HepG2 (cell line): ENCODE measurements around the gene C2orf74. TPM values are rescaled to one million over a fixed set of nuclear protein-coding genes. Genes with fewer than 3 reads are reported as not detected.

ENCODE experiments used
- ATAC-seq: fragments of 200-7000 bp; cut with Tn5 transposase; 3 replicates; pipeline ENCODE4 v1.9.1; 2020; ENCODE audit warnings: mild to moderate bottlenecking, moderate library complexity
- BruUV-seq: library from RNA; stranded (reverse); fragments of 400-500 nt; replicated peaks from 2 replicates; lab custom pipeline; 2021; lab: Mats Ljungman, UMichigan
- CTCF ChIA-PET: fragments of 300-600 bp; formaldehyde crosslinking; extraction: SDS; loops from one replicate; lab custom pipeline; 2021; ENCODE audit warnings: low total read pairs, inconsistent platforms, low intra/inter-chr PET ratio; lab: Yijun Ruan, JAX
- POLR2A ChIA-PET: fragments of 350-600 bp; sonication (Branson Sonifier 250); formaldehyde crosslinking; loops from one replicate; lab custom pipeline; 2020; ENCODE audit warnings: antibody characterized with exemption, inconsistent platforms; lab: Yijun Ruan, JAX
- DNase-seq: peaks from one replicate; pipeline ENCODE4 v3.0.0-alpha.2; 2015; ENCODE audit warnings: low spot score
- FAIRE-seq: peaks from 3 replicates; lab custom pipeline; 2011; peaks lifted over from hg19 to GRCh38; lab: Jason Lieb, UNC
- H2AFZ ChIP-seq: one replicate; pipeline ENCODE4 v1.6.1; 2011; ENCODE audit warnings: low read length, inconsistent platforms
- H3K27ac ChIP-seq: fragments of 300-600 bp; 3 replicates; pipeline ENCODE4 v1.8.0; 2011; ENCODE audit warnings: mixed run types, mild to moderate bottlenecking, mixed read lengths, low read length, inconsistent platforms; ENCODE audit not compliant: insufficient read depth; ENCODE audit errors: extremely low read length
- H3K27me3 ChIP-seq, 2 experiments: fragments of 200-600 bp in 1 of 2; 2 replicates in 1 of 2; 3 replicates in 1 of 2; pipeline versions ENCODE4 v1.6.0 to v1.8.0; 2011; ENCODE audit warnings: low read length in 2 of 2, mild to moderate bottlenecking in 2 of 2, moderate library complexity in 2 of 2, inconsistent platforms in 1 of 2; ENCODE audit not compliant: insufficient read depth in 2 of 2, control insufficient read depth in 1 of 2
- H3K36me3 ChIP-seq, 2 experiments: fragments of 200-600 bp in 1 of 2; replicated peaks in 1 of 2; 2 replicates in 1 of 2; 3 replicates in 1 of 2; pipeline versions ENCODE4 v1.5.1 to v1.8.0; 2011; ENCODE audit warnings: low read length in 2 of 2, inconsistent platforms in 1 of 2; ENCODE audit not compliant: insufficient read depth in 2 of 2, control insufficient read depth in 1 of 2
- H3K4me1 ChIP-seq: 2 replicates; pipeline ENCODE4 v1.5.1; 2012; ENCODE audit warnings: low read length, inconsistent platforms; ENCODE audit not compliant: insufficient read depth
- H3K4me2 ChIP-seq: 2 replicates; pipeline ENCODE4 v1.6.0; 2011; ENCODE audit warnings: low read depth, low read length, inconsistent platforms
- H3K4me3 ChIP-seq, 3 experiments: fragments of 200-600 bp in 1 of 3; sonication (generic), shearing (Covaris generic) in 1 of 3; replicated peaks in 1 of 3; 2 replicates each; pipeline ENCODE4 v1.5.1; 2011 to 2016; ENCODE audit warnings: low read length in 3 of 3, inconsistent platforms in 2 of 3, low read depth in 2 of 3, mild to moderate bottlenecking in 2 of 3, control low read depth in 1 of 3, mixed read lengths in 1 of 3; ENCODE audit not compliant: insufficient read depth in 1 of 3
- H3K79me2 ChIP-seq: one replicate; pipeline ENCODE4 v1.6.1; 2011; ENCODE audit warnings: low read length, inconsistent platforms; ENCODE audit not compliant: insufficient read depth
- H3K9ac ChIP-seq: 2 replicates; pipeline ENCODE4 v1.6.0; 2011; ENCODE audit warnings: mild to moderate bottlenecking, low read depth, low read length, inconsistent platforms; ENCODE audit not compliant: insufficient read depth
- H3K9me3 ChIP-seq: 2 replicates; pipeline ENCODE4 v1.5.1; 2012; ENCODE audit warnings: mild to moderate bottlenecking, low read length
- H4K20me1 ChIP-seq: 2 replicates; pipeline ENCODE4 v1.6.0; 2011; ENCODE audit warnings: inconsistent platforms, mild to moderate bottlenecking, low read length, moderate library complexity; ENCODE audit not compliant: insufficient read depth
- GATAD1 ChIP-seq: IDR thresholded peaks from 2 replicates; pipeline ENCODE4 v1.6.1; 2016; ENCODE audit warnings: missing genetic modification reagents, missing compliant biosample characterization
- HNRNPUL1 ChIP-seq: fragments of 200-400 bp; formaldehyde crosslinking; IDR thresholded peaks from 2 replicates; pipeline ENCODE4 v1.6.1; 2017; ENCODE audit warnings: low read depth, mild to moderate bottlenecking, low read length, moderate library complexity
- NR2F6 ChIP-seq, 2 experiments: IDR thresholded peaks; 2 replicates each; pipeline ENCODE4 v1.6.1; 2016; ENCODE audit warnings: antibody characterized with exemption in 1 of 2, mild to moderate bottlenecking in 1 of 2
- POLR2G ChIP-seq: fragments of 200-400 bp; formaldehyde crosslinking; IDR thresholded peaks from 2 replicates; pipeline ENCODE4 v1.6.1; 2018; ENCODE audit warnings: mild to moderate bottlenecking, low read depth, low read length, moderate library complexity
- RCOR2 ChIP-seq: IDR thresholded peaks from 2 replicates; pipeline ENCODE4 v1.6.1; 2016; ENCODE audit warnings: missing biosample characterization, missing genetic modification reagents
- SMAD9 ChIP-seq: sonication (generic); formaldehyde crosslinking; IDR thresholded peaks from 2 replicates; pipeline ENCODE4 v1.5.1; 2020; ENCODE audit warnings: mild to moderate bottlenecking, missing genetic modification reagents
- SRSF1 ChIP-seq: fragments of 200-400 bp; formaldehyde crosslinking; optimal IDR thresholded peaks from 2 replicates; pipeline ENCODE3; 2017; ENCODE audit warnings: mild to moderate bottlenecking, low read depth, low read length, moderate library complexity
- STAT5B ChIP-seq: sonication (generic); formaldehyde crosslinking; IDR thresholded peaks from 2 replicates; pipeline ENCODE4 v1.4.0; 2020; ENCODE audit warnings: missing genetic modification reagents
- TCF7 ChIP-seq: sonication (generic); IDR thresholded peaks from 2 replicates; pipeline ENCODE4 v1.6.1; 2016; ENCODE audit warnings: antibody characterized with exemption, low read depth
- THYN1 ChIP-seq: sonication (generic); formaldehyde crosslinking; IDR thresholded peaks from 2 replicates; pipeline ENCODE4 v1.8.1; 2023; ENCODE audit warnings: low read depth, mild to moderate bottlenecking, moderate library complexity, missing genetic modification reagents, borderline replicate concordance
- TRIM24 ChIP-seq: sonication (generic); formaldehyde crosslinking; IDR thresholded peaks from 2 replicates; pipeline ENCODE4 v1.8.0; 2022; ENCODE audit warnings: mild to moderate bottlenecking, missing genetic modification reagents
- ZBTB1 ChIP-seq: sonication (generic); formaldehyde crosslinking; IDR thresholded peaks from 2 replicates; pipeline ENCODE4 v1.4.0; 2020; ENCODE audit warnings: missing genetic modification reagents, borderline replicate concordance
- ZBTB7A ChIP-seq: sonication (generic); formaldehyde crosslinking; IDR thresholded peaks from 2 replicates; pipeline ENCODE4 v1.8.0; 2022; ENCODE audit warnings: mild to moderate bottlenecking, missing genetic modification reagents
- ZC3H13 ChIP-seq: sonication (generic); formaldehyde crosslinking; IDR thresholded peaks from 2 replicates; pipeline ENCODE4 v1.8.1; 2023; ENCODE audit warnings: mild to moderate bottlenecking, missing genetic modification reagents, moderate library complexity
- ZFP37 ChIP-seq: sonication (generic); formaldehyde crosslinking; IDR thresholded peaks from 2 replicates; pipeline ENCODE4 v1.4.0; 2020; ENCODE audit warnings: missing genetic modification reagents, borderline replicate concordance
- ZNF253 ChIP-seq: sonication (generic); formaldehyde crosslinking; IDR thresholded peaks from 2 replicates; pipeline ENCODE4 v1.8.0; 2022; ENCODE audit warnings: mild to moderate bottlenecking, missing genetic modification reagents, borderline replicate concordance
- ZNF678 ChIP-seq: sonication (generic); formaldehyde crosslinking; IDR thresholded peaks from 2 replicates; pipeline ENCODE4 v1.4.0; 2020; ENCODE audit warnings: mild to moderate bottlenecking, missing genetic modification reagents
- ZSCAN20 ChIP-seq: sonication (generic); formaldehyde crosslinking; IDR thresholded peaks from 2 replicates; pipeline ENCODE4 v1.4.0; 2020; ENCODE audit warnings: missing genetic modification reagents, mild to moderate bottlenecking, borderline replicate concordance
- ZSCAN25 ChIP-seq: sonication (generic); formaldehyde crosslinking; IDR thresholded peaks from 2 replicates; pipeline ENCODE4 v1.8.0; 2022; ENCODE audit warnings: mild to moderate bottlenecking, missing genetic modification reagents
- WGBS: methylation state at CpG from one replicate; pipeline ENCODE4 v1.1.6; 2017; ENCODE audit warnings: low lambda C conversion rate; 5-methylcytosine and 5-hydroxymethylcytosine counted together
- in situ Hi-C: cut with HindIII; loops from 2 replicates; pipeline ENCODE4 v1.10.0; 2017; ENCODE audit warnings: low pct_unique_long_range_greater_than_20kb; ENCODE audit not compliant: extremely low pct_ligation_motif_present
- intact Hi-C: fragments of 100-400 bp; cut with micrococcal nuclease; formaldehyde crosslinking; loops from one replicate; pipeline ENCODE4 v1.10.0; 2022; ENCODE audit not compliant: unreplicated experiment
- polyA plus RNA-seq, 8 experiments: library from polyadenylated mRNA; depleted of rRNA in 3 of 8; stranded (reverse) in 7 of 8; unstranded in 1 of 8; fragments of >200 nt; fragmentation: Illumina TruSeq in 4 of 8; extraction: Trizol in 4 of 8; gene quantifications; 2 replicates each; pipeline versions ENCODE4 v1.2.1 to v1.2.3, GENCODE V29; 2011 to 2016; ENCODE audit warnings: low read depth in 4 of 8, missing spikeins in 1 of 8, mixed read lengths in 1 of 8; ENCODE audit not compliant: insufficient read depth in 1 of 8
- total RNA-seq, 5 experiments: library from RNA; depleted of rRNA; stranded (reverse); fragments of >200 nt; fragmentation: Illumina TruSeq; extraction: Trizol; gene quantifications; 2 replicates each; pipeline ENCODE4 v1.2.3, GENCODE V29; 2016; ENCODE audit warnings: low read depth in 1 of 5
- TF ChIP-seq, protein P1 (sequence below): sonication (generic); formaldehyde crosslinking; conservative IDR thresholded peaks from 2 replicates; pipeline ENCODE4 v1.4.0; 2020; ENCODE audit warnings: missing genetic modification reagents

The C2orf74 gene
- total and polyA plus RNA-seq, 2 of the 13 experiments (the other 11 are each of a cell fraction or from before 2014, with no cell fraction given): 10.6 to 13.8 TPM

DNA sequence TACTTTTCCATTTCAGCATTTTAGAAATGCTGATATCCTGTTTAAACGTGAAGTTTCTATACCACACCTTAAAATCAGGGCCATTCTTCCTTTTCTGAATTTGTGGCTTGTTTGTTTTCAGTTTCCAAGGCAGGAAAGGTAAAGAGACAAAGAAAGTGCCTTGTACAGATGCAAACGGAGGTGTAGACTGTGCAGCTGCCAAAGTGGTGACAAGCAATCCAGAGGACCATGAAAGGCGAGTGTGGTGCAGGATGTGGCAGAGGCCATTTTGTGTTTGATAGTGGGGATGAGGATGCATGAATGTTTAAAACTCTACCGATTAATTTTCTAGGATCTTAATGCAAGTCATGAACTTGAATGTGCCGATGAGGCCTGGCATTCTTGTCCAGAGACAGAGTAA, 733 bp downstream of the C2orf74 start:
- CTCF ChIA-PET: no interaction called here
- no peak overlapping the region for H2AFZ ChIP-seq
- POLR2A ChIA-PET: interaction anchor here (1.6 kb wide), 2 partner anchors 15 to 18 kb away, joined by 5 to 6 read pairs; no protein-coding TSS in a partner anchor
- TF ChIP-seq ZBTB7A (CRISPR knock-in tag): no peak
- no peak for TF ChIP-seq NR2F6 (IDR thresholded peaks at IDR 0.05)
- no peak for TF ChIP-seq NR2F6 (CRISPR knock-in tag; IDR thresholded peaks at IDR 0.05)
- TF ChIP-seq ZBTB1: no peak
- no peak for TF ChIP-seq SRSF1
- TF ChIP-seq ZNF253: no peak
- TF ChIP-seq TCF7: no peak
- TF ChIP-seq ZC3H13 (CRISPR knock-in tag): no peak
- no peak for TF ChIP-seq ZSCAN20
- TF ChIP-seq, protein P1, sequence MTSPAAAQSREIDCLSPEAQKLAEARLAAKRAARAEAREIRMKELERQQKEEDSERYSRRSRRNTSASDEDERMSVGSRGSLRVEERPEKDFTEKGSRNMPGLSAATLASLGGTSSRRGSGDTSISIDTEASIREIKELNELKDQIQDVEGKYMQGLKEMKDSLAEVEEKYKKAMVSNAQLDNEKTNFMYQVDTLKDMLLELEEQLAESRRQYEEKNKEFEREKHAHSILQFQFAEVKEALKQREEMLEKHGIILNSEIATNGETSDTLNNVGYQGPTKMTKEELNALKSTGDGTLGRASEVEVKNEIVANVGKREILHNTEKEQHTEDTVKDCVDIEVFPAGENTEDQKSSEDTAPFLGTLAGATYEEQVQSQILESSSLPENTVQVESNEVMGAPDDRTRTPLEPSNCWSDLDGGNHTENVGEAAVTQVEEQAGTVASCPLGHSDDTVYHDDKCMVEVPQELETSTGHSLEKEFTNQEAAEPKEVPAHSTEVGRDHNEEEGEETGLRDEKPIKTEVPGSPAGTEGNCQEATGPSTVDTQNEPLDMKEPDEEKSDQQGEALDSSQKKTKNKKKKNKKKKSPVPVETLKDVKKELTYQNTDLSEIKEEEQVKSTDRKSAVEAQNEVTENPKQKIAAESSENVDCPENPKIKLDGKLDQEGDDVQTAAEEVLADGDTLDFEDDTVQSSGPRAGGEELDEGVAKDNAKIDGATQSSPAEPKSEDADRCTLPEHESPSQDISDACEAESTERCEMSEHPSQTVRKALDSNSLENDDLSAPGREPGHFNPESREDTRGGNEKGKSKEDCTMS (CRISPR knock-in tag): no peak
- no peak for TF ChIP-seq TRIM24 (CRISPR knock-in tag)
- no peak for TF ChIP-seq ZSCAN25 (CRISPR knock-in tag)
- no peak for TF ChIP-seq GATAD1 (CRISPR knock-in tag)
- no peak for TF ChIP-seq HNRNPUL1
- TF ChIP-seq POLR2G: no peak
- no peak for TF ChIP-seq STAT5B (CRISPR knock-in tag)
- TF ChIP-seq ZNF678 (CRISPR knock-in tag): no peak
- no peak for TF ChIP-seq RCOR2 (CRISPR knock-in tag)
- TF ChIP-seq THYN1 (CRISPR knock-in tag): no peak
- TF ChIP-seq SMAD9 (CRISPR knock-in tag): no peak
- no peak for TF ChIP-seq ZFP37 (CRISPR knock-in tag)
- no peak overlapping the region for H3K9ac ChIP-seq
- H3K27ac ChIP-seq: no peak overlapping the region
- no peaks in the 10 kb centered on the region for H4K20me1 ChIP-seq
- intact Hi-C loops: no loop called here
- H3K9me3 ChIP-seq: peaks cover 9% of the 10 kb centered on the region
- in situ Hi-C loops: no loop called here
- H3K4me3 ChIP-seq: no peak overlapping the region
- no peak overlapping the region for H3K4me2 ChIP-seq
- no peaks in the 10 kb centered on the region for H3K27me3 ChIP-seq
- FAIRE-seq: no peak
- WGBS: 93% methylated on average over 5 of the region's 5 CpGs
- no peak for DNase-seq
- H3K36me3 ChIP-seq: peaks cover 9 to 18% of the 10 kb centered on the region in 2 experiments
- no peaks in the 10 kb centered on the region for H3K4me1 ChIP-seq
- ATAC-seq: no peak
- H3K79me2 ChIP-seq: no peaks in the 10 kb centered on the region
- BruUV-seq: no TSS peak
